ENCODE results near the gene PSMB7.

PSMB7 gene

GRCh38 chr9:124399968-124400940, 15.0 kb downstream of the PSMB7 start:
- H3K4me3 ChIP-seq (ENCODE audit: low read depth, low read length), result no peak overlapping the region
- CTCF ChIA-PET, result interaction anchor here (0.7 to 16.5 kb wide), 7 partner anchors 9 to 136 kb away, joined by 3 to 177 read pairs (median 5); no protein-coding TSS in a partner anchor
- POLR2A ChIA-PET, result no interaction called here
- TF ChIP-seq CTCF (IDR thresholded peaks at IDR 0.05; ENCODE audit: insufficient read depth, low read length, missing control alignments), result no peak
- no peak for DNase-seq (ENCODE audit: low read depth, low spot score)

- POLR2A ChIA-PET, result no interaction called here
Observed at GRCh38 chr9:124399323-124399967, 15.8 kb downstream of the PSMB7 start.

GRCh38 chr9:124398191-124398935, 16.9 kb downstream of the PSMB7 start:
- TF ChIP-seq CTCF (IDR thresholded peaks at IDR 0.05; ENCODE audit: insufficient read depth, low read length, missing control alignments), result no peak
- no peak for DNase-seq (ENCODE audit: low read depth, low spot score)
- CTCF ChIA-PET, result interaction anchor here (0.8 to 16.5 kb wide), 8 partner anchors 7 to 356 kb away, joined by 3 to 177 read pairs (median 4); no protein-coding TSS in a partner anchor
- H3K4me3 ChIP-seq (ENCODE audit: low read depth, low read length), result no peak overlapping the region
- POLR2A ChIA-PET, result no interaction called here

More at GRCh38 chr9:124399323-124399967, 15.8 kb downstream of the PSMB7 start:
- TF ChIP-seq CTCF (IDR thresholded peaks at IDR 0.05; ENCODE audit: insufficient read depth, low read length, missing control alignments), result no peak
- no peak for DNase-seq (ENCODE audit: low read depth, low spot score)
- H3K4me3 ChIP-seq (ENCODE audit: low read depth, low read length), result no peak overlapping the region
- CTCF ChIA-PET, result interaction anchor here (1.3 to 16.5 kb wide), 4 partner anchors 8 to 137 kb away, joined by 3 to 177 read pairs (median 50); no protein-coding TSS in a partner anchor

- no peak overlapping the region for H3K4me3 ChIP-seq (ENCODE audit: low read depth, low read length)
- DNase-seq (ENCODE audit: low read depth, low spot score), result no peak
- TF ChIP-seq CTCF (IDR thresholded peaks at IDR 0.05; ENCODE audit: insufficient read depth, low read length, missing control alignments), result no peak
- POLR2A ChIA-PET, result interaction anchor here (1.1 kb wide), 1 partner anchor 15 kb away, joined by 4 read pairs; no protein-coding TSS in a partner anchor
- CTCF ChIA-PET, result interaction anchor here (1.1 to 10.1 kb wide), 8 partner anchors 9 to 355 kb away, joined by 3 to 177 read pairs (median 8); partner anchors contain the start of gene PSMB7
Observed at GRCh38 chr9:124395826-124396225, 19.4 kb downstream of the PSMB7 start.

- ChIA-PET POLR2A (no interaction called here), CTCF (interaction anchor here (0.7 to 10.1 kb wide), 15 partner anchors 11 to 353 kb away, joined by 3 to 177 read pairs (median 6); partner anchors contain the start of gene PSMB7)
- no peak for TF ChIP-seq CTCF (IDR thresholded peaks at IDR 0.05; ENCODE audit: insufficient read depth, low read length, missing control alignments)
- DNase-seq (ENCODE audit: low read depth, low spot score), result no peak
- H3K4me3 ChIP-seq (ENCODE audit: low read depth, low read length), result no peak overlapping the region
Observed at GRCh38 chr9:124394596-124394995, 20.6 kb downstream of the PSMB7 start.
